ENCODE measurements around the gene SLC5A3. TPM values are rescaled to one million over a fixed set of nuclear protein-coding genes. Genes with fewer than 3 reads are reported as not detected.

SLC5A3 gene
- total and polyA plus RNA-seq, 2 experiments from 2014 or later: 6.2 to 32.7 TPM

DNA sequence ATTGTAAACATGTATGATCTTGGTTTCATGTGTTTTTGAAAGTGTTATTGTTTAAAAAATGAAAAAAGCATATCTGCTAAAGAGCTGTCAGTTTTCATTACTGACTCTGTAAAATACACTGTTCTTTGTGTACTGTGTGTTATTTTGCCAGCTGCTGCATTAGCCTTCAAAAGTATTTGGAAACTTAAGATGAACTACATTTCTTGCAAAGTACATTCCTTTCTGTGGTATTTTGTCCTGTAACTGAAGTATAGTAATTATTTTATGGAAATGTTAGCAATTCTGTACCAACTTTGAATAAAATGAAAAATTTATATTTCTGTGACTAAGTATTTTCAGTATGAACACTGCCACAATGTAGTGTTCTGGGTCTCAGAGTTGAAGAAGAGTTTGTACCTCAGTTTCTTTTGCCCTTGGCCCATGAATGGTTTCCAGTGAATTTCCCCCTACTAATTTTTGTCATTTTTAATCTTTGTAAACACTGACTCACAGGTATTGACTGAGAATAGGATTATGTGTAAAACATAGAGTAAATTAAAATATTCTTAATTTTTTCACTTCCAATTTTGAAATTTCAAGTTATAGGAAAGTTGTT is 32.7 kb downstream of the SLC5A3 start (continued):
- no peak for TF ChIP-seq ZNF462 (CRISPR knock-in tag; IDR thresholded peaks at IDR 0.05)
- no peak for TF ChIP-seq STAT1 (IDR thresholded peaks at IDR 0.05; ENCODE audit: unreplicated experiment)
- no peak for TF ChIP-seq POLR2AphosphoS5 (IDR thresholded peaks at IDR 0.05; ENCODE audit: low read depth)
- no peak for TF ChIP-seq NANOG (IDR thresholded peaks at IDR 0.05; ENCODE audit: borderline replicate concordance)
- no peak for TF ChIP-seq ZNF331 (CRISPR knock-in tag; IDR thresholded peaks at IDR 0.05; ENCODE audit: low read depth)
- TF ChIP-seq JUNB (IDR thresholded peaks at IDR 0.05; ENCODE audit: unreplicated experiment): no peak
- TF ChIP-seq ZNF114 (CRISPR knock-in tag; IDR thresholded peaks at IDR 0.05): no peak
- no peak for TF ChIP-seq EZH2phosphoT487 (IDR thresholded peaks at IDR 0.05; ENCODE audit: unreplicated experiment)

- H3K79me2 ChIP-seq (replicated peaks; ENCODE audit: insufficient read depth): peaks cover 100% of the 10 kb centered on the region
- TF ChIP-seq ZNF462 (CRISPR knock-in tag; IDR thresholded peaks at IDR 0.05): no peak
Measured at GRCh38 chr21:34107606-34108005, 34.2 kb downstream of the SLC5A3 start.

More at GRCh38 chr21:34107606-34108005, 34.2 kb downstream of the SLC5A3 start:
- Histone ChIP-seq H3K27ac (ENCODE audit: low read depth) (no peak overlapping the region), H3K36me3 (ENCODE audit: insufficient read depth) (no peaks in the 10 kb centered on the region), H3K9me2 (ENCODE audit: insufficient read depth) (no peaks in the 10 kb centered on the region), H2AFZ (no peak overlapping the region), H4K20me1 (replicated peaks; ENCODE audit: insufficient read depth) (peaks cover 51% of the 10 kb centered on the region; the same call in 1 of the 2 replicates), H3K4me2 (no peak overlapping the region), H3F3A (replicated peaks; ENCODE audit: low read depth) (no peaks in the 10 kb centered on the region), H3K4me3 (no peak overlapping the region), H3K4me1 (ENCODE audit: insufficient read depth) (no peaks in the 10 kb centered on the region; the same call in none of the 2 replicates), H3K27me3 (ENCODE audit: insufficient read depth) (no peaks in the 10 kb centered on the region)
- Mint-ChIP-seq H3K9me3 (no peaks in the 10 kb centered on the region), H3K27me3 (ENCODE audit: insufficient read depth, low read depth, poor library complexity) (no peaks in the 10 kb centered on the region), H3K4me3 (no peak overlapping the region), H3K36me3 (ENCODE audit: low read depth) (no peaks in the 10 kb centered on the region), H3K27ac (no peak overlapping the region), H3K4me1 (peaks cover 32% of the 10 kb centered on the region)
- ATAC-seq: no peak
- DNase-seq (ENCODE audit: low spot score): no peak

Data from GM23338 (cell line).